Neural progenitor cell (in vitro differentiated cells): ENCODE data around the gene RBM14. TPM values are rescaled to one million over a fixed set of nuclear protein-coding genes. Genes with fewer than 3 reads are reported as not detected.
A peak's percentile ranks its signal among the peaks of the same experiment; 100 is the strongest.
"Not testable (repeated sequence)": the region's sequence is repeated elsewhere in the genome, so short reads cannot be mapped to it uniquely, and the experiment has no call there.

Experiments
- DNase-seq: peaks from one replicate; pipeline ENCODE4 v3.0.0-alpha.2; 2016; ENCODE audit warnings: low spot score
- H2AFZ ChIP-seq: fragments of 200-600 bp; sonication (generic); replicated peaks from 2 replicates; pipeline ENCODE4 v1.6.1; 2016; ENCODE audit warnings: antibody characterized with exemption
- H3F3A ChIP-seq: fragments of 200-600 bp; sonication (generic); 2 replicates; pipeline ENCODE4 v1.6.1; 2016; ENCODE audit warnings: antibody characterized with exemption, low read depth
- H3K27ac ChIP-seq: fragments of 200-600 bp; sonication (generic); 2 replicates; pipeline ENCODE4 v1.5.1; 2016; ENCODE audit warnings: mild to moderate bottlenecking
- H3K27me3 ChIP-seq: fragments of 200-600 bp; sonication (generic); 2 replicates; pipeline ENCODE4 v1.6.1; 2016; ENCODE audit warnings: mild to moderate bottlenecking, moderate library complexity
- H3K36me3 ChIP-seq: fragments of 200-600 bp; sonication (generic); 2 replicates; pipeline ENCODE4 v1.5.1; 2016
- H3K4me1 ChIP-seq: fragments of 200-600 bp; sonication (generic); 2 replicates; pipeline ENCODE4 v1.6.1; 2016; ENCODE audit warnings: mixed run types
- H3K4me2 ChIP-seq: fragments of 200-600 bp; sonication (generic); 2 replicates; pipeline ENCODE4 v1.6.1; 2016
- H3K4me3 ChIP-seq: fragments of 200-600 bp; sonication (generic); 2 replicates; pipeline ENCODE4 v1.5.1; 2016
- H3K79me2 ChIP-seq: fragments of 200-600 bp; sonication (generic); 2 replicates; pipeline ENCODE4 v1.6.1; 2016; ENCODE audit warnings: low read depth
- H3K9ac ChIP-seq: fragments of 200-600 bp; sonication (generic); 2 replicates; pipeline ENCODE4 v1.6.1; 2016
- H3K9me3 ChIP-seq: fragments of 200-600 bp; sonication (generic); 2 replicates; pipeline ENCODE4 v1.5.1; 2016; ENCODE audit warnings: low read depth
- H4K20me1 ChIP-seq: fragments of 200-600 bp; sonication (generic); 2 replicates; pipeline ENCODE4 v1.6.1; 2016; ENCODE audit warnings: low read depth
- H3K27ac Mint-ChIP-seq: 3 replicates; pipeline ENCODE4 v1.8.0; 2021; ENCODE audit warnings: mixed read lengths
- H3K27me3 Mint-ChIP-seq: 2 replicates; pipeline ENCODE4 v1.8.0; 2022; ENCODE audit warnings: low read depth, mild to moderate bottlenecking, inconsistent platforms, moderate library complexity, mixed read lengths; ENCODE audit not compliant: insufficient read depth
- H3K36me3 Mint-ChIP-seq: 3 replicates; pipeline ENCODE4 v1.8.0; 2021; ENCODE audit warnings: mixed read lengths
- H3K4me1 Mint-ChIP-seq: 3 replicates; pipeline ENCODE4 v1.8.0; 2021; ENCODE audit warnings: mixed read lengths
- H3K4me3 Mint-ChIP-seq: 3 replicates; pipeline ENCODE4 v1.8.0; 2021; ENCODE audit warnings: mild to moderate bottlenecking, moderate library complexity, mixed read lengths
- H3K9me3 Mint-ChIP-seq: 3 replicates; pipeline ENCODE4 v1.8.0; 2020; ENCODE audit warnings: mixed read lengths
- EZH2 ChIP-seq: fragments of 200-600 bp; sonication (generic); IDR thresholded peaks from 2 replicates; pipeline ENCODE4 v1.6.1; 2017; ENCODE audit warnings: antibody characterized with exemption, mild to moderate bottlenecking, moderate library complexity
- EZH2phosphoT487 ChIP-seq: fragments of 200-600 bp; sonication (generic); IDR thresholded peaks from 2 replicates; pipeline ENCODE4 v1.6.1; 2017; ENCODE audit warnings: antibody characterized with exemption
- total RNA-seq: library from RNA; depleted of rRNA; stranded (reverse); fragments of >200 nt; gene quantifications from 2 replicates; pipeline ENCODE4 v1.2.3, GENCODE V29; 2015; ENCODE audit warnings: low replicate concordance
- TF ChIP-seq, protein P1 (sequence below): fragments of 200-600 bp; sonication (generic); IDR thresholded peaks from 2 replicates; pipeline ENCODE4 v1.5.1; 2017; ENCODE audit warnings: antibody characterized with exemption, mild to moderate bottlenecking

RBM14 gene
- total RNA-seq, 1 donor from 2014 or later = 38.2 TPM

DNA sequence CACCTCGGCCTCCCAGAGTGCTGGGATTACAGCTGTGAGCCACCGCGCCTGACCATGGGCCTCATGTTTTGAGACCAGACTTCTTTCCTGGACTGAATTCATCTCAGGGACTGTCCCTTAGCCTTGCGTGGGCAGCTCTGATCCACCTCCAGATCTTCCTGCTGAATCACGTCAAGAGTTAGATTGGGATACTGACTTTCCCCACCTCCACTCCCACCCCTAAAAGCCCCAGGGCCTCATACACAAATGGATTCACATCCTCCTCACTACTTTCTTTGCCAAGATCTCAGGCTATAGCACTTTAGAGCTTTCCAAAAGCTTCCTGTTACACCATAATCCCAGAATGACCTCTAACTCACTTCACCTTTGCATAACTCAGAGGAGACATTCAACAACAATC is 35.6 kb upstream of the RBM14 start:
- H2AFZ ChIP-seq = no peak overlapping the region
- H3K4me1 Mint-ChIP-seq = peaks cover 8% of the 10 kb centered on the region
- H4K20me1 ChIP-seq = no peaks in the 10 kb centered on the region
- TF ChIP-seq, protein P1, sequence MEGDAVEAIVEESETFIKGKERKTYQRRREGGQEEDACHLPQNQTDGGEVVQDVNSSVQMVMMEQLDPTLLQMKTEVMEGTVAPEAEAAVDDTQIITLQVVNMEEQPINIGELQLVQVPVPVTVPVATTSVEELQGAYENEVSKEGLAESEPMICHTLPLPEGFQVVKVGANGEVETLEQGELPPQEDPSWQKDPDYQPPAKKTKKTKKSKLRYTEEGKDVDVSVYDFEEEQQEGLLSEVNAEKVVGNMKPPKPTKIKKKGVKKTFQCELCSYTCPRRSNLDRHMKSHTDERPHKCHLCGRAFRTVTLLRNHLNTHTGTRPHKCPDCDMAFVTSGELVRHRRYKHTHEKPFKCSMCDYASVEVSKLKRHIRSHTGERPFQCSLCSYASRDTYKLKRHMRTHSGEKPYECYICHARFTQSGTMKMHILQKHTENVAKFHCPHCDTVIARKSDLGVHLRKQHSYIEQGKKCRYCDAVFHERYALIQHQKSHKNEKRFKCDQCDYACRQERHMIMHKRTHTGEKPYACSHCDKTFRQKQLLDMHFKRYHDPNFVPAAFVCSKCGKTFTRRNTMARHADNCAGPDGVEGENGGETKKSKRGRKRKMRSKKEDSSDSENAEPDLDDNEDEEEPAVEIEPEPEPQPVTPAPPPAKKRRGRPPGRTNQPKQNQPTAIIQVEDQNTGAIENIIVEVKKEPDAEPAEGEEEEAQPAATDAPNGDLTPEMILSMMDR = no peak
- TF ChIP-seq EZH2 (no peak), EZH2phosphoT487 (no peak)
- H3K27ac ChIP-seq = no peak overlapping the region
- no peak overlapping the region for H3K4me2 ChIP-seq
- peaks cover 9% of the 10 kb centered on the region for H3F3A ChIP-seq
- no peaks in the 10 kb centered on the region for H3K36me3 ChIP-seq
- H3K9me3 ChIP-seq = no peaks in the 10 kb centered on the region
- H3K4me3 Mint-ChIP-seq = no peak overlapping the region
- no peaks in the 10 kb centered on the region for H3K36me3 Mint-ChIP-seq
- peaks cover 11% of the 10 kb centered on the region for H3K4me1 ChIP-seq
- DNase-seq = no peak
- no peak overlapping the region for H3K9ac ChIP-seq
- H3K27me3 Mint-ChIP-seq = no peaks in the 10 kb centered on the region
- no peaks in the 10 kb centered on the region for H3K27me3 ChIP-seq
- H3K4me3 ChIP-seq = no peak overlapping the region
- no peak overlapping the region for H3K27ac Mint-ChIP-seq
- H3K9me3 Mint-ChIP-seq = peaks cover 16% of the 10 kb centered on the region
- H3K79me2 ChIP-seq = no peaks in the 10 kb centered on the region

DNA sequence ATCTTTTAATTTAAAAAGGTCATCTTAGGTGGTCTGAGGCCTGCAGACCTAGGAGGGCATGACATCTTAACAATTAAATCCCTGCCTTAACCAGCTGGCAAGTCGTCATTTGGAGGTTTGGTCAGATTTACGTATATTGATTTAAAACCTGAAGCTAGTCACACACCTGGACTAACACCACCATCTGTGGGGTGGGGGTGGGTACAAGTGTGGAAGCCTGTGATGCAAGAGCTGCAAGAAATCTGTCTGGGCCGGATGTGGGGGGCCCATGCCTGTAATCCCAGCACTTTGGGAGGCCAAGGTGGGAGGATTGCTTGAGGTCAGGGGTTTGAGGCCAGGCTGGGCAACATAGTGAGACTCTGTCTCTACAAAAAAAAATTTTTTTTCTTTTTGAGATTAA is 35.2 kb upstream of the RBM14 start:
- Histone ChIP-seq H4K20me1 (no peaks in the 10 kb centered on the region), H3K36me3 (no peaks in the 10 kb centered on the region), H3K4me3 (no peak overlapping the region), H3K79me2 (no peaks in the 10 kb centered on the region), H3K27ac (no peak overlapping the region), H3K4me2 (no peak overlapping the region), H3K9ac (no peak overlapping the region), H3K27me3 (no peaks in the 10 kb centered on the region), H3F3A (peaks cover 9% of the 10 kb centered on the region), H3K4me1 (peaks cover 11% of the 10 kb centered on the region), H2AFZ (no peak overlapping the region), H3K9me3 (no peaks in the 10 kb centered on the region)
- Mint-ChIP-seq H3K36me3 (no peaks in the 10 kb centered on the region), H3K4me1 (peaks cover 8% of the 10 kb centered on the region), H3K4me3 (no peak overlapping the region), H3K27me3 (peaks cover under 1% of the 10 kb centered on the region), H3K27ac (no peak overlapping the region), H3K9me3 (peaks cover 21% of the 10 kb centered on the region)
- TF ChIP-seq EZH2phosphoT487 (no peak), EZH2 (no peak)
- TF ChIP-seq, protein P1 = no peak
- DNase-seq = no peak

DNA sequence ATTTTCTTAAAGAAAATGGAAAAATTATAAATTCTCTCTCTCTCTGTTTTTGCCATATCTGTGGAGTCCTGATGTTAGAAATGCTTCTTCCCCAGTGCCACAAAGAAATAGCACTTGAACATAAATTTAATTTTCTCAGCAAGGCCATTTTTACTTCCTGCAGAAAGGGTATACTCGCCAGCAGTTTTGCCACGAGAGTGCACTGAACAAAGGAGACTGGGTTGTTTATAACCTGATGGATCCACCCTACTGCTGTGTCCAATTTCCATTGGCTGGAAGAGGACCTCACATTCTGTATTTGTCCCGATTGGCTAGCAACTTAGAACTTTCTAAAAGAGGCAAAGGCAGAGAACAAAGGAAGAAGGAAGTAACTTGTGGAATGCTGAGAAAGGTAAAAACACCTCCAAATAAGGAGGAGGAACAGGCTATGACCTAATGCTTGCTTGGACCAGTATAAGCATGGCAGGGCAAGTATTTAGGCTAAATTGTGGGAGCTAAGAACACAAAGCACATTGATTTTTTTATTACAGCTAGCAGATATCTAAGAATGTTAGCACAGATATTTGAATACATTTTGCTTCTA is 33.8 kb upstream of the RBM14 start:
- Histone ChIP-seq H3K4me1 (peaks cover 11% of the 10 kb centered on the region), H3K27ac (peak overlapping the region; percentile 88), H2AFZ (peak overlapping the region; percentile 78)
- not testable (repeated sequence) for H3K4me2 ChIP-seq, H3K9ac ChIP-seq, H4K20me1 ChIP-seq, H3K27me3 ChIP-seq, H3F3A ChIP-seq, H3K4me1 Mint-ChIP-seq, H3K79me2 ChIP-seq, H3K27ac Mint-ChIP-seq, H3K9me3 ChIP-seq, H3K27me3 Mint-ChIP-seq, H3K36me3 Mint-ChIP-seq, H3K36me3 ChIP-seq, H3K4me3 ChIP-seq, H3K4me3 Mint-ChIP-seq
- peak; percentile 50 for DNase-seq
- peaks cover 27% of the 10 kb centered on the region for H3K9me3 Mint-ChIP-seq

DNA sequence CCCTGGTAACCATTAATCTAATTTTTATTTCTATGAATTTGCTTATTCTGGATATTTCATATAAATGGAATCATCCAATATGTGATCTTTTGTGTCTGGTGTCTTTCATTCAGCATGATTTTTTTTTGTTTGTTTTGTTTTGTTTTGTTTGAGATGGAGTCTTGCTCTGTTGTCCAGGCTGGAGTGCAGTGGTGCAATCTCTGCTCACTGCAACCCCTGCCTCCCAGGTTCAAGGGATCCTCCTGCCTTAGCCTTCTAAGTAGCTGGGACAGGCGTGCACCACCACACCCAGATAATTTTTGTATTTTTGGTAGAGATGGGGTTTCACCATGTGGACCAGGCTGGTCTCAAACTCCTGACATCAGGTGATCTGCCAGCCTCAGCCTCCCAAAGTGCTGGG is 31.0 kb upstream of the RBM14 start:
- H3K9me3 ChIP-seq, H3K4me2 ChIP-seq, H3K9ac ChIP-seq, H3K4me3 ChIP-seq, H3K27ac Mint-ChIP-seq, H3K79me2 ChIP-seq, H4K20me1 ChIP-seq, H3K36me3 ChIP-seq, H3K36me3 Mint-ChIP-seq, H3K27me3 ChIP-seq, H2AFZ ChIP-seq, H3K27me3 Mint-ChIP-seq, DNase-seq, H3F3A ChIP-seq, H3K27ac ChIP-seq, H3K4me1 Mint-ChIP-seq, H3K4me3 Mint-ChIP-seq: not testable (repeated sequence)
- peaks cover 34% of the 10 kb centered on the region for H3K9me3 Mint-ChIP-seq
- H3K4me1 ChIP-seq = peaks cover 11% of the 10 kb centered on the region
